DND-41 (cell line): ENCODE data around the gene SLC5A1.

Source experiments
- ATAC-seq: fragments of 200-7000 bp; cut with Tn5 transposase; 3 replicates; pipeline ENCODE4 v1.9.1; 2021; ENCODE audit warnings: low read depth; ENCODE audit not compliant: insufficient read depth
- DNase-seq: peaks from one replicate; pipeline ENCODE4 v3.0.0-alpha.2; 2020
- H2AFZ ChIP-seq: 2 replicates; pipeline ENCODE4 v1.6.0; 2012; ENCODE audit warnings: low read depth, low read length
- H3K27ac ChIP-seq: 2 replicates; pipeline ENCODE4 v1.5.1; 2012; ENCODE audit warnings: low read length, inconsistent platforms
- H3K27me3 ChIP-seq: fragments of 200-600 bp; sonication (generic); 2 replicates; pipeline ENCODE4 v1.6.0; 2012; ENCODE audit warnings: low read length, mild to moderate bottlenecking, inconsistent platforms; ENCODE audit not compliant: insufficient read depth, poor library complexity
- H3K36me3 ChIP-seq: 2 replicates; pipeline ENCODE4 v1.5.1; 2012; ENCODE audit warnings: low read length, inconsistent platforms; ENCODE audit not compliant: insufficient read depth
- H3K4me1 ChIP-seq: 2 replicates; pipeline ENCODE4 v1.5.1; 2012; ENCODE audit warnings: mild to moderate bottlenecking, low read length; ENCODE audit not compliant: insufficient read depth
- H3K4me2 ChIP-seq: 2 replicates; pipeline ENCODE4 v1.6.0; 2012; ENCODE audit warnings: mild to moderate bottlenecking, moderate library complexity, low read length, inconsistent platforms; ENCODE audit not compliant: insufficient read depth
- H3K4me3 ChIP-seq, 2 experiments: fragments of 200-600 bp in 1 of 2; shearing (Covaris generic) in 1 of 2; 2 replicates each; pipeline ENCODE4 v1.5.1; 2012 to 2016; ENCODE audit warnings: inconsistent platforms in 2 of 2, low read length in 2 of 2, mild to moderate bottlenecking in 2 of 2, low read depth in 1 of 2, moderate library complexity in 1 of 2
- H3K79me2 ChIP-seq: 2 replicates; pipeline ENCODE4 v1.6.0; 2012; ENCODE audit warnings: low read length, inconsistent platforms; ENCODE audit not compliant: insufficient read depth
- H3K9ac ChIP-seq: 2 replicates; pipeline ENCODE4 v1.6.0; 2012; ENCODE audit warnings: low read depth, mild to moderate bottlenecking, inconsistent platforms, low read length, moderate library complexity
- H3K9me3 ChIP-seq: 2 replicates; pipeline ENCODE4 v1.5.1; 2012; ENCODE audit warnings: low read length, moderate library complexity, mild to moderate bottlenecking, inconsistent platforms; ENCODE audit not compliant: insufficient read depth, severe bottlenecking
- H4K20me1 ChIP-seq: 2 replicates; pipeline ENCODE4 v1.6.0; 2012; ENCODE audit warnings: low read length; ENCODE audit not compliant: insufficient read depth
- EZH2 ChIP-seq: IDR thresholded peaks from 3 replicates; pipeline ENCODE4 v1.6.1; 2012; ENCODE audit warnings: borderline replicate concordance, low read depth, mild to moderate bottlenecking, moderate library complexity, low read length, inconsistent platforms; ENCODE audit not compliant: severe bottlenecking
- TF ChIP-seq, protein P1 (sequence below): IDR thresholded peaks from 2 replicates; pipeline ENCODE4 v1.5.1; 2012; ENCODE audit warnings: borderline replicate concordance, low read length, moderate library complexity, mild to moderate bottlenecking; ENCODE audit not compliant: poor library complexity, severe bottlenecking; ENCODE audit errors: extremely low read depth

SLC5A1 gene

DNA sequence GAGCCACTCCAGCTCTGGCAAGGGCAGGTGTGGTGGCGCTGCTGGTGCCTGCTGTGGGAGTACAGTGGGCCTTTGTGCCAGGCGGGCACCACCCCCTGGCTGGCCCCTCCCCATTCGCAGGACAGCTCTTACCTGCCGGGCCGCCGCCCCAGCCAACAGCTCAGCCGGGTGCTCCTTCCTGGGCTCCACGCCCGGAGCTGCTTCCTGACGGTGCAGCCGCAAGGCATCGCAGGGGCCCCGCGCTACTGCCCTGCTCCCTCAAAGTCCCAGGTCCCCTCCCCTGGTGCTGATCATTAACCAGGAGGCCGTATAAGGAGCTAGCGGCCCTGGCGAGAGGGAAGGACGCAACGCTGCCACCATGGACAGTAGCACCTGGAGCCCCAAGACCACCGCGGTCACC, at the start of gene SLC5A1:
TSS of gene SLC5A1 (plus strand) at position 338 of the 400 bp plus-strand sequence. CDS start at position 359, 21 bp downstream.
- Histone ChIP-seq H3K4me3 (no peak within 1 kb of the TSS), H3K4me2 (no peak within 1 kb of the TSS), H3K4me1 (no peaks in the 10 kb centered on the region), H3K79me2 (no peaks in the 10 kb centered on the region), H2AFZ (no peak within 1 kb of the TSS), H3K27me3 (peaks cover 33% of the 10 kb centered on the region), H4K20me1 (no peaks in the 10 kb centered on the region; the same call in none of the 2 replicates), H3K27ac (no peak within 1 kb of the TSS), H3K36me3 (no peaks in the 10 kb centered on the region), H3K9ac (no peak within 1 kb of the TSS), H3K9me3 (no peaks in the 10 kb centered on the region)
- ATAC-seq = no peak
- DNase-seq = no peak
- TF ChIP-seq, protein P1, sequence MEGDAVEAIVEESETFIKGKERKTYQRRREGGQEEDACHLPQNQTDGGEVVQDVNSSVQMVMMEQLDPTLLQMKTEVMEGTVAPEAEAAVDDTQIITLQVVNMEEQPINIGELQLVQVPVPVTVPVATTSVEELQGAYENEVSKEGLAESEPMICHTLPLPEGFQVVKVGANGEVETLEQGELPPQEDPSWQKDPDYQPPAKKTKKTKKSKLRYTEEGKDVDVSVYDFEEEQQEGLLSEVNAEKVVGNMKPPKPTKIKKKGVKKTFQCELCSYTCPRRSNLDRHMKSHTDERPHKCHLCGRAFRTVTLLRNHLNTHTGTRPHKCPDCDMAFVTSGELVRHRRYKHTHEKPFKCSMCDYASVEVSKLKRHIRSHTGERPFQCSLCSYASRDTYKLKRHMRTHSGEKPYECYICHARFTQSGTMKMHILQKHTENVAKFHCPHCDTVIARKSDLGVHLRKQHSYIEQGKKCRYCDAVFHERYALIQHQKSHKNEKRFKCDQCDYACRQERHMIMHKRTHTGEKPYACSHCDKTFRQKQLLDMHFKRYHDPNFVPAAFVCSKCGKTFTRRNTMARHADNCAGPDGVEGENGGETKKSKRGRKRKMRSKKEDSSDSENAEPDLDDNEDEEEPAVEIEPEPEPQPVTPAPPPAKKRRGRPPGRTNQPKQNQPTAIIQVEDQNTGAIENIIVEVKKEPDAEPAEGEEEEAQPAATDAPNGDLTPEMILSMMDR = no peak
- TF ChIP-seq EZH2 = no peak

DNA sequence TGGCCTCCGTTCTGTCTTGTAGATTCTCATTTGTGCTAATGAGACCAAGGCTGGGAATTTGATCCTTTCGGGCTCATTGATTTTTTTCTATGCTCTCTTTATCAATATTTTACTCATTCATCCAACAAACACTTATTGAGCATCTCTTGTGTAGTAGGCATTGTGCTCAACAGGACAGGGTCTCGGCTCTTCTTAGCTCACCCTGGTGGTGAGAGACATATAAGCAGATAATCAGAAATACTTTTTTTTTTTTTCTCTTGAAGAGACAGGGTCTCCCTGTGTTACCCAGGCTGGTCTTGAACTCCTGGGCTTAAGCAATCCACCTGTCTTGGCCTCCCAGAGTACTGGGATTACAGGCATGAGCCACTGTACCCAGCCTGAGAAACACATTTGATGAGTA, 48.0 kb upstream of the SLC5A1 start:
- no peak overlapping the region for H3K27ac ChIP-seq
- ATAC-seq (no peak), DNase-seq (no peak)
- no peaks in the 10 kb centered on the region for H3K4me1 ChIP-seq
- H4K20me1 ChIP-seq = no peaks in the 10 kb centered on the region
- no peaks in the 10 kb centered on the region for H3K27me3 ChIP-seq
- H3K36me3 ChIP-seq = no peaks in the 10 kb centered on the region
- H2AFZ ChIP-seq = no peak overlapping the region
- H3K79me2 ChIP-seq = no peaks in the 10 kb centered on the region
- TF ChIP-seq, protein P1 = peak; percentile 32
- no peak for TF ChIP-seq EZH2
- no peak overlapping the region for H3K4me2 ChIP-seq
- H3K4me3 ChIP-seq = no peak overlapping the region
- H3K9me3 ChIP-seq = no peaks in the 10 kb centered on the region
- H3K9ac ChIP-seq = no peak overlapping the region

DNA sequence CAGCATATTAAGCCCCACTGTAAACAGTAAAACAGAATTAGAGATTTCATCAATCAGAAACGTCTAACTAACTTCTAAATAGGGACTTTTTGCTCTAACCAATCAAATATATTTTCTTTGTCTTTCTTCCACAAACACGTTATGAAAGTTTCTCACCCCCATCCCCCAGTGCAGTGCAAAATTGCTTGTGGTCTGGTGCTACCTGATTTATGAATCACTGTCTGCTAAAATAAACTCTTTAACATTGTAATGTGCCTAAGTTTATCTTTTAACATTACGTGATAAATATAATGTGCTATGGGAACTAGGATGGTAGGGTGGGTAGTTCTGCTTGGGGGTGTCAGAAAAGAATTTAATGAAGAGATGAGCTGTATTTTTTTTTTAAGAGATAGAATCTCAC, 47.3 kb upstream of the SLC5A1 start:
- no peak for ATAC-seq
- Histone ChIP-seq H3K9ac (no peak overlapping the region), H3K9me3 (no peaks in the 10 kb centered on the region)

More for the DNA sequence above, 47.3 kb upstream of the SLC5A1 start:
- no peak overlapping the region for H3K4me2 ChIP-seq
- no peaks in the 10 kb centered on the region for H3K79me2 ChIP-seq
- H3K36me3 ChIP-seq = no peaks in the 10 kb centered on the region
- no peak overlapping the region for H3K27ac ChIP-seq
- no peaks in the 10 kb centered on the region for H3K4me1 ChIP-seq
- H4K20me1 ChIP-seq = no peaks in the 10 kb centered on the region
- no peaks in the 10 kb centered on the region for H3K27me3 ChIP-seq
- TF ChIP-seq, protein P1 = no peak
- no peak for TF ChIP-seq EZH2
- no peak for DNase-seq
- H3K4me3 ChIP-seq = no peak overlapping the region
- H2AFZ ChIP-seq = no peak overlapping the region
